Sigmoid colon (tissue), 4 donors: ENCODE measurements around the gene TCTN3.

ENCODE experiments used
- POLR2A ChIP-seq, 2 donors: fragments of 450-650 bp; IDR thresholded peaks; one replicate each; pipeline ENCODE4 v1.6.1; 2016; ENCODE audit warnings: antibody characterized with exemption in 2 of 2, mild to moderate bottlenecking in 2 of 2, moderate library complexity in 2 of 2
- POLR2AphosphoS5 ChIP-seq, 4 donors: sonication (generic); formaldehyde crosslinking; IDR thresholded peaks; one replicate each; pipeline ENCODE4 v1.6.1; 2017; ENCODE audit warnings: antibody characterized with exemption in 4 of 4
- TF ChIP-seq, protein P1 (sequence below), 4 experiments: fragments of 450-650 bp in 3 of 4; fragments of 200-600 bp in 1 of 4; IDR thresholded peaks; one replicate each; pipeline ENCODE4 v1.5.1; 2016 to 2019; ENCODE audit warnings: antibody characterized with exemption in 4 of 4, mild to moderate bottlenecking in 3 of 4, moderate library complexity in 2 of 4

- TF ChIP-seq POLR2A (IDR thresholded peaks at IDR 0.05) (no peak), POLR2AphosphoS5 (IDR thresholded peaks at IDR 0.05) (no peak)
- TF ChIP-seq, protein P1, sequence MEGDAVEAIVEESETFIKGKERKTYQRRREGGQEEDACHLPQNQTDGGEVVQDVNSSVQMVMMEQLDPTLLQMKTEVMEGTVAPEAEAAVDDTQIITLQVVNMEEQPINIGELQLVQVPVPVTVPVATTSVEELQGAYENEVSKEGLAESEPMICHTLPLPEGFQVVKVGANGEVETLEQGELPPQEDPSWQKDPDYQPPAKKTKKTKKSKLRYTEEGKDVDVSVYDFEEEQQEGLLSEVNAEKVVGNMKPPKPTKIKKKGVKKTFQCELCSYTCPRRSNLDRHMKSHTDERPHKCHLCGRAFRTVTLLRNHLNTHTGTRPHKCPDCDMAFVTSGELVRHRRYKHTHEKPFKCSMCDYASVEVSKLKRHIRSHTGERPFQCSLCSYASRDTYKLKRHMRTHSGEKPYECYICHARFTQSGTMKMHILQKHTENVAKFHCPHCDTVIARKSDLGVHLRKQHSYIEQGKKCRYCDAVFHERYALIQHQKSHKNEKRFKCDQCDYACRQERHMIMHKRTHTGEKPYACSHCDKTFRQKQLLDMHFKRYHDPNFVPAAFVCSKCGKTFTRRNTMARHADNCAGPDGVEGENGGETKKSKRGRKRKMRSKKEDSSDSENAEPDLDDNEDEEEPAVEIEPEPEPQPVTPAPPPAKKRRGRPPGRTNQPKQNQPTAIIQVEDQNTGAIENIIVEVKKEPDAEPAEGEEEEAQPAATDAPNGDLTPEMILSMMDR (IDR thresholded peaks at IDR 0.05) = no peak
Observed at GRCh38 chr10:95742962-95743535, 49.3 kb upstream of the TCTN3 start.
